Measurements from ENCODE around the gene TIMM13.
A peak's percentile ranks its signal among the peaks of the same experiment; 100 is the strongest.
"Not testable (repeated sequence)": the region's sequence is repeated elsewhere in the genome, so short reads cannot be mapped to it uniquely, and the experiment has no call there.

The TIMM13 gene

GRCh38 chr19:2427429-2428320, at the start of gene TIMM13:
Gene TIMM13 (minus strand): TSS chr19:2427586. CDS start chr19:2427533, 53 bp downstream.
- peak; percentile 95 to 100 for DNase-seq

DNA sequence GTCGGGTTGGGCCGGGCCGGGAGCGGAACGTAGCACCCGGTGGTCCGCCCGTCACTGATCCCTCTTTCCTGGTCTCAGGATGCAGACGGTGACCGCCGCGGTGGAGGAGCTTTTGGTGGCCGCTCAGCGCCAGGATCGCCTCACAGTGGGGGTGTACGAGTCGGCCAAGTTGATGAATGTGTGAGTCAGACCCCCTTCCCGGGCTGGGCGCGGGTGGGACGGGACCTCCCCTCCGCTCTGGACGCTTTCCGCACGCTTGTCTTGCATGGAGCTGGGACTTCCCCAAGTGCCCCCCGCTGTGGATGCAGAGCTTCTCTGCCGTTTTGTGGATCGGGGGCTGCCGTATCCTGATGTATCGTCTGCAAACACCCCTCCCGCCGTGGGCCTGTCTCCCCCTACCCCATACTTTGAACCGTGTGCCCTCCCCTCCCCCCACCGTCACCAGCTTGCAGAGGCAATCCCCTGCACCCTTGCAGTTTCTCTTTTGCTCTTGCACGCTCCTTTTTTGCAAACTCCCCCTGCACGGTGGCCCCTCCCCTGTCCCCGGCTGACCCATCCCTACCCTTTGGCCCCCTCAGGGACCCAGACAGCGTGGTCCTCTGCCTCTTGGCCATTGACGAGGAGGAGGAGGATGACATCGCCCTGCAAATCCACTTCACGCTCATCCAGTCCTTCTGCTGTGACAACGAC, 49.2 kb upstream of the TIMM13 start:
- peak; percentile 51 to 89 for DNase-seq

GRCh38 chr19:2475702-2476450, 48.5 kb upstream of the TIMM13 start, which contains the start of gene GADD45B:
Gene GADD45B (plus strand): TSS chr19:2476127. CDS start chr19:2476359, 232 bp downstream.
- peak; percentile 90 to 94 for DNase-seq

- peak in 1 of 2 donors; percentile 74 for DNase-seq
These were observed 47.8 kb upstream of the TIMM13 start for GRCh38 chr19:2475018-2475701.

GRCh38 chr19:2474232-2475017, 47.0 kb upstream of the TIMM13 start:
- peak; percentile 74 to 84 for DNase-seq

GRCh38 chr19:2469915-2470200, 42.5 kb upstream of the TIMM13 start:
- not testable (repeated sequence) for DNase-seq

GRCh38 chr19:2469102-2469914, 41.9 kb upstream of the TIMM13 start:
- DNase-seq = peak; percentile 12 to 91

GRCh38 chr19:2468596-2468995, 41.2 kb upstream of the TIMM13 start:
- no peak for DNase-seq

- no peak for DNase-seq
These were observed 37.0 kb upstream of the TIMM13 start for GRCh38 chr19:2464389-2464788.

GRCh38 chr19:2463694-2464093, 36.3 kb upstream of the TIMM13 start:
- not testable (repeated sequence) for DNase-seq

DNA sequence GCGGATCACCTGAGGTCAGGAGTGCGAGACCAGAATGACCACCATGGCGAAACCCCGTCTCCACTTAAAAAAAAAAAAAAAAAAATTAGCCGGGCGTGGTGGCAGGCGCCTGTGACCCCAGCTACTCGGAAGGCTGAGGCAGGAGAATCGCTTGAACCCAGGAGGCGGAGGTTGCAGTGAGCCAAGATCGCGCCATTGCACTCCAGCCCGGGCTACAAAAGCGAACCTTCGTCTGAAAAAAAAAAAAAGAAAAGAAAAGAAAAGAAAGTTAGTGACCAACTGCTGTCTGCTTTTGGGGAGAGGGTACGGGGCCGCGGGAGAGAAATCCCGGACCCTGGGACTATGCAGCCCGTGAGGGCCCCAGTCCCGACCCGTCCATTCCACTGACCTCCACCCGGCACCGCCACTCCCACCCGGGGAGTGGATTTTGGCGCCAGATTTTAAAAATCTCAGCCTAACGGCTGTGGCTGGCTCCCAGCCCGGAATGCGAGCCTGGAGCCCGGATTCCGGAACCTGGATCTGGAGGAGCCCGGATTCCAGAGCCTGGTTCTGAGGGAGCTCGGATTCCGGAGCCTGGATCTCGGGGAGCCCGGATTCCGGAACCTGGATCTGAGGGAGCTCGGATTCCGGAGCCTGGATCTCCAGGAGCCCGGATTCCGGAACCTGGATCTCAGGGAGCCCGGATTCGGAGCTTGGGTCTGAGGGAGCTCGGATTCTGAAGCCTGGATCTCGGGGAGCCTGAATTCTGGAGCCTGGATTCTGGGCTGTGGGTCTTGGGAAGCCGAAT, 35.4 kb upstream of the TIMM13 start:
- DNase-seq = no peak

GRCh38 chr19:2461751-2462634, 34.6 kb upstream of the TIMM13 start:
- peak in 1 of 2 donors; percentile 58 for DNase-seq

- no peak for DNase-seq
These were observed 32.9 kb upstream of the TIMM13 start for GRCh38 chr19:2460245-2460644.

DNA sequence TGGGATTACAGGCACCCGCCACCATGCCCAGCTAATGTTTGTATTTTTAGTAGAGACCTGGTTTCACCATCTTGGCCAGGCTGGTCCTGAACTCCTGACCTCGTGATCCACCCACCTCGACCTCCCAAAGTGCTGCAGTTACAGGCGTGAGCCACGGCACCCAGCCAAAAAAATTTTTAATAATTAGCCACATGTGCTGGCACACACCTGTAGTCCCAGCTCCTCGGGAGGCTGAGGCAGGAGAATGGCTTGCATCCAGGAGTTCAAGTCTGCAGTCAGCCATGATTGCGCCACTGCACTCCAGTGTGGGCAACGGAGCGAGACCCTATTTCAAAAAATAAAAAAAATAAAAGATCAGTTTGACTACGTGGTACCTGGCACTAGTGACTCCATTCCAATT, 31.4 kb upstream of the TIMM13 start:
- not testable (repeated sequence) for DNase-seq

- DNase-seq = no peak
These were observed 30.7 kb upstream of the TIMM13 start for GRCh38 chr19:2458054-2458453.

DNA sequence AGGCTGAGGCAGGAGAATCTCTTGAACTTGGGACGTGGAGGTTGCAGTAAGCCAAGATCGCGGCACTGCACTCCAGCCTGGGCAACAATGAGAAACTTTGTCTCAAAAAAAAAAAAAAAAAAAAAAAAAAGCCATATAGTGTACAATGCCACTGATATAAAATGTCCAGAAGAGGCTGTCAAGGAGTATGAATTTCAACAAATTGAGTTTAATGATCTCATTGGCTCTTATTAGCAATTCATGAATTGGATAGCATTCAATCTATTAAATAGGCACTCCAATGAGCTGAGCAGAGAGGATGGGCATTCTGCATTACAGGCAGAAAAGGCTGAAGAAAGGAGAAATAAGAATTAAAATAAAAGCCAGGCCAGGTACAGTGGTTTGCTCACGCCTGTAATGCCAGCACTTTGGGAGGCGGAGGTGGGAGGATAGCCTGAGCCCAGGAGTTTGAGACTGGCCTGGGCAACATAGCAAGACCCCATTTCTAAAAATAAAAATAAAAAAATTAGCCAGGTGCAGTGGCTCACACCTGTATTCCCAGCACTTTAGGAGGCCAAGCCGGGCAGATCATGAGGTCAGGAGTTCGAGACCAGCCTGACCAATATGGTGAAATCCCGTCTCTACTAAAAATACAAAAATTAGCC, 30.1 kb upstream of the TIMM13 start:
- no peak for DNase-seq

- DNase-seq = peak in 1 of 2 donors; percentile 11
These were observed 28.6 kb upstream of the TIMM13 start for GRCh38 chr19:2455851-2456570.

Data from bone marrow (tissue), 2 donors.